ENCODE data around the gene RYR3. TPM values are rescaled to one million over a fixed set of nuclear protein-coding genes. Genes with fewer than 3 reads are reported as not detected.
A peak's percentile ranks its signal among the peaks of the same experiment; 100 is the strongest.

The RYR3 gene
- polyA plus RNA-seq, 1 donor (not counting 4 experiments of a cell fraction or from before 2014, with no cell fraction given), result 0.04 TPM

DNA sequence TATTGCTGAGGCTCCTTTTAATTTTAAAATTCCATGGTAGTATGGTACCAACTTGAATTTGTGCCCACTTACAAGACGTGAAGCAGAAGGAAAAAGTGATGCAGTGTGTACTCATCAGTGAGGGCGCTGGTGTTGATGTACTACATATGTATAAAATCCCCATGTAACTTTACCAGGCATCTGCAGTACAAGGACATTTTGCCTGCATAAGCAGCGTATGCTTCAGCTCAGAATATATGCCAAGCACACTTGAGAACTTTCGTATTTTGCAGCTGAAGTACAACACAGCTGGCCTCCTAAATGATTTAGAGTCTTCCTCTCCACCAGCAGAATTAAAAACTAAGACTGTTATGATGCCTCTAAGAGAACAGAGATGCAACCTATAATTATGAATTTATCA, 108.9 kb downstream of the RYR3 start:
- Histone ChIP-seq H3K4me2 (ENCODE audit: control insufficient read depth, extremely low read depth, insufficient read depth, low read depth, low read length) (no peak overlapping the region), H3K4me3 (ENCODE audit: control insufficient read depth in 2 of 3, extremely low read depth in 1 of 3, insufficient read depth in 2 of 3, low read depth in 1 of 3, low read length in 3 of 3) (no peak overlapping the region), H3K9me1 (ENCODE audit: control insufficient read depth, extremely low read depth, insufficient read depth, low read length) (no peaks in the 10 kb centered on the region), H3K9me3 (ENCODE audit: control insufficient read depth, low read depth, low read length) (no peaks in the 10 kb centered on the region), H3K27me3 (ENCODE audit: control insufficient read depth, extremely low read depth, insufficient read depth, low read length) (no peaks in the 10 kb centered on the region), H3K9ac (ENCODE audit: control insufficient read depth, extremely low read depth, insufficient read depth, low read length) (no peak overlapping the region), H3K4me1 (ENCODE audit: control insufficient read depth, extremely low read depth, insufficient read depth, low read length) (peaks cover 6% of the 10 kb centered on the region), H4K20me1 (ENCODE audit: control insufficient read depth, extremely low read depth, insufficient read depth, low read length) (no peaks in the 10 kb centered on the region), H3K36me3 (ENCODE audit: control insufficient read depth in 2 of 2, extremely low read depth in 1 of 2, insufficient read depth in 2 of 2, low read length in 2 of 2) (no peaks in the 10 kb centered on the region), H2AFZ (ENCODE audit: control insufficient read depth, low read length) (no peak overlapping the region), H3K79me2 (ENCODE audit: control insufficient read depth, insufficient read depth, low read length) (no peaks in the 10 kb centered on the region), H3K27ac (ENCODE audit: control insufficient read depth, insufficient read depth, low read length) (no peak overlapping the region)
- FAIRE-seq, result peak; percentile 56
- TF ChIP-seq EZH2 (IDR thresholded peaks at IDR 0.05; ENCODE audit: low read length), result no peak
- TF ChIP-seq, protein P1, sequence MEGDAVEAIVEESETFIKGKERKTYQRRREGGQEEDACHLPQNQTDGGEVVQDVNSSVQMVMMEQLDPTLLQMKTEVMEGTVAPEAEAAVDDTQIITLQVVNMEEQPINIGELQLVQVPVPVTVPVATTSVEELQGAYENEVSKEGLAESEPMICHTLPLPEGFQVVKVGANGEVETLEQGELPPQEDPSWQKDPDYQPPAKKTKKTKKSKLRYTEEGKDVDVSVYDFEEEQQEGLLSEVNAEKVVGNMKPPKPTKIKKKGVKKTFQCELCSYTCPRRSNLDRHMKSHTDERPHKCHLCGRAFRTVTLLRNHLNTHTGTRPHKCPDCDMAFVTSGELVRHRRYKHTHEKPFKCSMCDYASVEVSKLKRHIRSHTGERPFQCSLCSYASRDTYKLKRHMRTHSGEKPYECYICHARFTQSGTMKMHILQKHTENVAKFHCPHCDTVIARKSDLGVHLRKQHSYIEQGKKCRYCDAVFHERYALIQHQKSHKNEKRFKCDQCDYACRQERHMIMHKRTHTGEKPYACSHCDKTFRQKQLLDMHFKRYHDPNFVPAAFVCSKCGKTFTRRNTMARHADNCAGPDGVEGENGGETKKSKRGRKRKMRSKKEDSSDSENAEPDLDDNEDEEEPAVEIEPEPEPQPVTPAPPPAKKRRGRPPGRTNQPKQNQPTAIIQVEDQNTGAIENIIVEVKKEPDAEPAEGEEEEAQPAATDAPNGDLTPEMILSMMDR (optimal IDR thresholded peaks at IDR 0.05 in 1 of 3, IDR thresholded peaks at IDR 0.05 in 1 of 3, conservative IDR thresholded peaks at IDR 0.05 in 1 of 3; ENCODE audit: extremely low read depth in 1 of 3, insufficient read depth in 2 of 3, low read length in 3 of 3), result no peak
- no peak for DNase-seq (ENCODE audit: low read depth, low spot score)
- dilution Hi-C loops (cut with MboI; ENCODE audit: extremely low pct_ligation_motif_present, low sequenced_read_pairs), result no loop called here

DNA sequence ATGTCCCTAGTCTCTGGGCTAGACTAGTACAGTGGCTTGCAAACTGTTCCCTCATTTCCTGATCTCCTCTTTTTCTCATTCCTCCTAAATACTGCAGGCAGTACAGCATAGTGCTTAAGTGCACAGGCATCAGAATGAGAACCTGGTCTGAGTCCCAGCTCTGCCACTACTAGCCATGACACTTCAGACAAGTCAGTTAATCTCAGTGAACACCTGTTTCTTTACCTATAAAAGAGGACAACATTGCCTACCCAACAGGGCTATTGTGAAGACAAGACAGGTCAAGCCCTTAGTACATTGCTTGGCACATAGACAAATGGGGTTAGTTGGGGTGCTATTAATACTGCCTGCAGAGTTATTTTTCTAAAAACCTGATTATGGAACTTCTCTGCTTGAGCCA, 113.3 kb downstream of the RYR3 start:
- H3K27ac ChIP-seq (ENCODE audit: control insufficient read depth, insufficient read depth, low read length), result no peak overlapping the region
- no peak for FAIRE-seq
- no peaks in the 10 kb centered on the region for H3K36me3 ChIP-seq (ENCODE audit: control insufficient read depth in 2 of 2, extremely low read depth in 1 of 2, insufficient read depth in 2 of 2, low read length in 2 of 2)
- dilution Hi-C loops (cut with MboI; ENCODE audit: extremely low pct_ligation_motif_present, low sequenced_read_pairs), result no loop called here
- no peak for TF ChIP-seq EZH2 (IDR thresholded peaks at IDR 0.05; ENCODE audit: low read length)
- TF ChIP-seq, protein P1 (optimal IDR thresholded peaks at IDR 0.05 in 1 of 3, IDR thresholded peaks at IDR 0.05 in 1 of 3, conservative IDR thresholded peaks at IDR 0.05 in 1 of 3; ENCODE audit: extremely low read depth in 1 of 3, insufficient read depth in 2 of 3, low read length in 3 of 3), result no peak
- no peak for DNase-seq (ENCODE audit: low read depth, low spot score)
- H3K27me3 ChIP-seq (ENCODE audit: control insufficient read depth, extremely low read depth, insufficient read depth, low read length), result no peaks in the 10 kb centered on the region
- H4K20me1 ChIP-seq (ENCODE audit: control insufficient read depth, extremely low read depth, insufficient read depth, low read length), result no peaks in the 10 kb centered on the region
- no peak overlapping the region for H3K4me2 ChIP-seq (ENCODE audit: control insufficient read depth, extremely low read depth, insufficient read depth, low read depth, low read length)
- peaks cover 12% of the 10 kb centered on the region for H3K4me1 ChIP-seq (ENCODE audit: control insufficient read depth, extremely low read depth, insufficient read depth, low read length)
- no peaks in the 10 kb centered on the region for H3K79me2 ChIP-seq (ENCODE audit: control insufficient read depth, insufficient read depth, low read length)
- H3K9me1 ChIP-seq (ENCODE audit: control insufficient read depth, extremely low read depth, insufficient read depth, low read length), result no peaks in the 10 kb centered on the region
- no peak overlapping the region for H3K4me3 ChIP-seq (ENCODE audit: control insufficient read depth in 2 of 3, extremely low read depth in 1 of 3, insufficient read depth in 2 of 3, low read depth in 1 of 3, low read length in 3 of 3)
- H3K9ac ChIP-seq (ENCODE audit: control insufficient read depth, extremely low read depth, insufficient read depth, low read length), result no peak overlapping the region
- no peak overlapping the region for H2AFZ ChIP-seq (ENCODE audit: control insufficient read depth, low read length)
- H3K9me3 ChIP-seq (ENCODE audit: control insufficient read depth, low read depth, low read length), result no peaks in the 10 kb centered on the region
